WTC11 (cell line): Measurements from ENCODE around the gene NUP35. TPM values are rescaled to one million over a fixed set of nuclear protein-coding genes. Genes with fewer than 3 reads are reported as not detected.

Experiments used
- ATAC-seq: fragments of 200-7000 bp; cut with Tn5 transposase; 2 replicates; pipeline ENCODE4 v1.10.0; 2021; ENCODE audit warnings: mild to moderate bottlenecking, moderate library complexity
- CTCF ChIA-PET: fragments of 300-600 bp; sonication (Branson Sonifier 250); formaldehyde crosslinking; loops from one replicate; lab custom pipeline; 2021; ENCODE audit warnings: antibody characterized with exemption; lab: Charles Lee
- POLR2A ChIA-PET: fragments of 350-600 bp; sonication (Branson Sonifier 250); formaldehyde crosslinking; loops from one replicate; lab custom pipeline; 2021; ENCODE audit warnings: antibody characterized with exemption; lab: Charles Lee
- DNase-seq: peaks from one replicate; pipeline ENCODE4 v3.0.0; 2021; ENCODE audit warnings: low spot score
- H3K27ac Mint-ChIP-seq: 2 replicates; pipeline ENCODE4 v1.8.0; 2021; ENCODE audit warnings: mixed read lengths
- H3K27me3 Mint-ChIP-seq: 2 replicates; pipeline ENCODE4 v1.8.0; 2021; ENCODE audit warnings: low read depth, mild to moderate bottlenecking, moderate library complexity, mixed read lengths
- H3K36me3 Mint-ChIP-seq: 2 replicates; pipeline ENCODE4 v1.8.0; 2021; ENCODE audit warnings: mixed read lengths
- H3K4me1 Mint-ChIP-seq: 2 replicates; pipeline ENCODE4 v1.8.0; 2022; ENCODE audit warnings: mixed read lengths
- H3K4me3 Mint-ChIP-seq: 2 replicates; pipeline ENCODE4 v1.8.0; 2021; ENCODE audit warnings: mild to moderate bottlenecking, moderate library complexity, mixed read lengths
- H3K9me3 Mint-ChIP-seq: 2 replicates; pipeline ENCODE4 v1.8.0; 2021; ENCODE audit warnings: mixed read lengths
- EMX1 ChIP-seq: fragments of 250-450 bp; sonication (Bioruptor Pico); IDR thresholded peaks from 2 replicates; pipeline ENCODE4 v1.8.0; 2021; ENCODE audit warnings: mild to moderate bottlenecking
- FOXJ3 ChIP-seq: sonication (generic); formaldehyde crosslinking; IDR thresholded peaks from 2 replicates; pipeline ENCODE4 v1.9.0; 2021; ENCODE audit warnings: missing genetic modification reagents, mild to moderate bottlenecking, borderline replicate concordance
- JAZF1 ChIP-seq: fragments of 250-450 bp; sonication (Bioruptor Pico); IDR thresholded peaks from 2 replicates; pipeline ENCODE4 v1.9.0; 2021; ENCODE audit warnings: moderate library complexity, mild to moderate bottlenecking, inconsistent platforms
- NR2C2 ChIP-seq: sonication (generic); formaldehyde crosslinking; IDR thresholded peaks from 2 replicates; pipeline ENCODE4 v1.8.0; 2022; ENCODE audit warnings: mild to moderate bottlenecking, missing genetic modification reagents
- OVOL2 ChIP-seq: fragments of 250-450 bp; sonication (Bioruptor Pico); IDR thresholded peaks from 2 replicates; pipeline ENCODE4 v1.9.0; 2021; ENCODE audit warnings: mild to moderate bottlenecking, borderline replicate concordance
- SP1 ChIP-seq: sonication (generic); formaldehyde crosslinking; conservative IDR thresholded peaks from 2 replicates; pipeline ENCODE4 v1.8.1; 2022; ENCODE audit warnings: missing genetic modification reagents
- TCF7 ChIP-seq: sonication (generic); formaldehyde crosslinking; IDR thresholded peaks from 2 replicates; pipeline ENCODE4 v1.8.0; 2022; ENCODE audit warnings: mild to moderate bottlenecking, low read depth, missing genetic modification reagents, moderate library complexity
- TP53 ChIP-seq: sonication (generic); formaldehyde crosslinking; IDR thresholded peaks from 2 replicates; pipeline ENCODE4 v1.8.1; 2023; ENCODE audit warnings: mild to moderate bottlenecking, missing genetic modification reagents
- ZNF219 ChIP-seq: sonication (generic); formaldehyde crosslinking; IDR thresholded peaks from 2 replicates; pipeline ENCODE4 v1.8.0; 2023; ENCODE audit warnings: missing genetic modification reagents, mild to moderate bottlenecking, borderline replicate concordance
- ZNF396 ChIP-seq: fragments of 250-450 bp; sonication (Bioruptor Pico); IDR thresholded peaks from 2 replicates; pipeline ENCODE4 v1.8.0; 2021; ENCODE audit warnings: mild to moderate bottlenecking, moderate library complexity, borderline replicate concordance
- ZNF423 ChIP-seq: fragments of 250-450 bp; sonication (Bioruptor Pico); IDR thresholded peaks from 2 replicates; pipeline ENCODE4 v2.1.2; 2022; ENCODE audit warnings: mild to moderate bottlenecking, moderate library complexity
- ZNF671 ChIP-seq: fragments of 250-450 bp; sonication (Bioruptor Pico); IDR thresholded peaks from 2 replicates; pipeline ENCODE4 v1.8.0; 2021; ENCODE audit warnings: mild to moderate bottlenecking
- total RNA-seq: library from RNA; stranded (reverse); gene quantifications from 3 replicates; pipeline ENCODE4 v1.2.3, GENCODE V29; 2021
- TF ChIP-seq, protein P1 (sequence below): fragments of 250-450 bp; sonication (Bioruptor Pico); IDR thresholded peaks from 2 replicates; pipeline ENCODE4 v1.9.0; 2021; ENCODE audit warnings: mild to moderate bottlenecking
- TF ChIP-seq, protein P2 (sequence below): sonication (generic); formaldehyde crosslinking; IDR thresholded peaks from 2 replicates; pipeline ENCODE4 v1.8.0; 2022; ENCODE audit warnings: mild to moderate bottlenecking, missing genetic modification reagents
- TF ChIP-seq, protein P3 (sequence below): sonication (generic); formaldehyde crosslinking; IDR thresholded peaks from 2 replicates; pipeline ENCODE4 v1.8.1; 2022; ENCODE audit warnings: missing genetic modification reagents, borderline replicate concordance
- TF ChIP-seq, protein P4 (sequence below): sonication (generic); formaldehyde crosslinking; IDR thresholded peaks from 2 replicates; pipeline ENCODE4 v1.8.0; 2023; ENCODE audit warnings: missing genetic modification reagents, mild to moderate bottlenecking, borderline replicate concordance
- TF ChIP-seq, protein P5 (sequence below): fragments of 250-450 bp; sonication (Bioruptor Pico); conservative IDR thresholded peaks from 2 replicates; pipeline ENCODE4 v1.9.0; 2021; ENCODE audit warnings: mild to moderate bottlenecking

The NUP35 gene
- total RNA-seq, 1 experiment from 2014 or later: 39.5 TPM

DNA sequence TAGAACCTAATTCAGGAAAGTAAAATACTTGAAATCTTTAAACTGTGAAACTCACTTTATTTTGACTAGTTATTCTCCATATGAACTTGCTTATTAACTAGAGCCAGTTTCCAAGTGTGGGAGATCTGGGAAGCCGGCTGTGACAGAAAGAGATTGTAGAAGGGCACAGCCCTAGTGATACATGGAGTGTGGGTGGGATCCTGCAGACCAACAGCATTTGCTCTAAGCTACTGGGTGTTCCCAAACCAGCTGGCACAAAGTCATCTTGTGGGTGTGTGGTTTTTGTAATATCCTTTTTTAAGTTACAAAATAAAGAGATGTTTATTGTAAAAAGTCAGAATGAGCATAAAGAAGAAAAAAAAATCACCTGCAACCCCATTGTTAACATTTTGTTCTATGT is 42.3 kb upstream of the NUP35 start:
- Mint-ChIP-seq H3K9me3 (no peaks in the 10 kb centered on the region), H3K36me3 (no peaks in the 10 kb centered on the region), H3K27ac (no peak overlapping the region), H3K4me1 (peaks cover 21% of the 10 kb centered on the region), H3K4me3 (no peak overlapping the region), H3K27me3 (no peaks in the 10 kb centered on the region)
- ChIA-PET CTCF (interaction anchor here (4.8 kb wide), 1 partner anchor 12 kb away, joined by 27 read pairs; no protein-coding TSS in a partner anchor), POLR2A (interaction anchor here (0.7 kb wide), 1 partner anchor 26 kb away, joined by 3 read pairs; no protein-coding TSS in a partner anchor)
- TF ChIP-seq SP1 (CRISPR knock-in tag) (no peak), ZNF219 (CRISPR knock-in tag) (no peak), JAZF1 (CRISPR knock-in tag) (no peak), NR2C2 (CRISPR knock-in tag) (no peak)
- ATAC-seq (no peak), DNase-seq (no peak)

DNA sequence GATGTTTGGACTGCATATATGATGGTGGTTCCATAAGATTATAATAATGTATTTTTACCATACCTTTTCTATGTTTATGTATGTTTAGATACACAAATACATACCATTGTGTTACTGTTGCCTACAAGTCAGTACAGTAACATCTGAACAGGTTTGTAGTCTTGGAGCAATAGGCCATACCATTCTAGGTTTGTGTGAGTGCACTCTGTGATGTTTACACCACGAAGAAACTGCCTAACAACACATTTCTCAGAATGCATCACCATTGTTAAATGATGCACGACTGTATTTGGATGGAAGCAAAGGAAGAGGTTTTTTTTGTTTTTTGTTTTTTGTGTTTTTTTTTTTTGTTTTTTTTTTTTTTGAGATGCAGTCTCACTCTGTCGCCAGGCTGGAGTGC is 36.2 kb upstream of the NUP35 start:
- ChIA-PET CTCF (no interaction called here), POLR2A (no interaction called here)
- ATAC-seq (no peak), DNase-seq (no peak)
- no peaks in the 10 kb centered on the region for H3K27me3 Mint-ChIP-seq
- no peak overlapping the region for H3K27ac Mint-ChIP-seq
- H3K9me3 Mint-ChIP-seq: peaks cover 3% of the 10 kb centered on the region; the same call in 1 of the 2 replicates
- peaks cover 3% of the 10 kb centered on the region; the same call in 1 of the 2 replicates for H3K4me1 Mint-ChIP-seq
- no peaks in the 10 kb centered on the region for H3K36me3 Mint-ChIP-seq
- H3K4me3 Mint-ChIP-seq: no peak overlapping the region
- TF ChIP-seq ZNF396 (CRISPR knock-in tag) (no peak), FOXJ3 (CRISPR knock-in tag) (no peak), ZNF671 (CRISPR knock-in tag) (no peak), TCF7 (CRISPR knock-in tag) (no peak), OVOL2 (CRISPR knock-in tag) (no peak), ZNF423 (CRISPR knock-in tag) (no peak), TP53 (CRISPR knock-in tag) (no peak), EMX1 (CRISPR knock-in tag) (no peak)
- TF ChIP-seq, protein P1, sequence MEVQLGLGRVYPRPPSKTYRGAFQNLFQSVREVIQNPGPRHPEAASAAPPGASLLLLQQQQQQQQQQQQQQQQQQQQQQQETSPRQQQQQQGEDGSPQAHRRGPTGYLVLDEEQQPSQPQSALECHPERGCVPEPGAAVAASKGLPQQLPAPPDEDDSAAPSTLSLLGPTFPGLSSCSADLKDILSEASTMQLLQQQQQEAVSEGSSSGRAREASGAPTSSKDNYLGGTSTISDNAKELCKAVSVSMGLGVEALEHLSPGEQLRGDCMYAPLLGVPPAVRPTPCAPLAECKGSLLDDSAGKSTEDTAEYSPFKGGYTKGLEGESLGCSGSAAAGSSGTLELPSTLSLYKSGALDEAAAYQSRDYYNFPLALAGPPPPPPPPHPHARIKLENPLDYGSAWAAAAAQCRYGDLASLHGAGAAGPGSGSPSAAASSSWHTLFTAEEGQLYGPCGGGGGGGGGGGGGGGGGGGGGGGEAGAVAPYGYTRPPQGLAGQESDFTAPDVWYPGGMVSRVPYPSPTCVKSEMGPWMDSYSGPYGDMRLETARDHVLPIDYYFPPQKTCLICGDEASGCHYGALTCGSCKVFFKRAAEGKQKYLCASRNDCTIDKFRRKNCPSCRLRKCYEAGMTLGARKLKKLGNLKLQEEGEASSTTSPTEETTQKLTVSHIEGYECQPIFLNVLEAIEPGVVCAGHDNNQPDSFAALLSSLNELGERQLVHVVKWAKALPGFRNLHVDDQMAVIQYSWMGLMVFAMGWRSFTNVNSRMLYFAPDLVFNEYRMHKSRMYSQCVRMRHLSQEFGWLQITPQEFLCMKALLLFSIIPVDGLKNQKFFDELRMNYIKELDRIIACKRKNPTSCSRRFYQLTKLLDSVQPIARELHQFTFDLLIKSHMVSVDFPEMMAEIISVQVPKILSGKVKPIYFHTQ (CRISPR knock-in tag): no peak
- TF ChIP-seq, protein P2, sequence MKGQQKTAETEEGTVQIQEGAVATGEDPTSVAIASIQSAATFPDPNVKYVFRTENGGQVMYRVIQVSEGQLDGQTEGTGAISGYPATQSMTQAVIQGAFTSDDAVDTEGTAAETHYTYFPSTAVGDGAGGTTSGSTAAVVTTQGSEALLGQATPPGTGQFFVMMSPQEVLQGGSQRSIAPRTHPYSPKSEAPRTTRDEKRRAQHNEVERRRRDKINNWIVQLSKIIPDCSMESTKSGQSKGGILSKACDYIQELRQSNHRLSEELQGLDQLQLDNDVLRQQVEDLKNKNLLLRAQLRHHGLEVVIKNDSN (CRISPR knock-in tag): no peak
- TF ChIP-seq, protein P3, sequence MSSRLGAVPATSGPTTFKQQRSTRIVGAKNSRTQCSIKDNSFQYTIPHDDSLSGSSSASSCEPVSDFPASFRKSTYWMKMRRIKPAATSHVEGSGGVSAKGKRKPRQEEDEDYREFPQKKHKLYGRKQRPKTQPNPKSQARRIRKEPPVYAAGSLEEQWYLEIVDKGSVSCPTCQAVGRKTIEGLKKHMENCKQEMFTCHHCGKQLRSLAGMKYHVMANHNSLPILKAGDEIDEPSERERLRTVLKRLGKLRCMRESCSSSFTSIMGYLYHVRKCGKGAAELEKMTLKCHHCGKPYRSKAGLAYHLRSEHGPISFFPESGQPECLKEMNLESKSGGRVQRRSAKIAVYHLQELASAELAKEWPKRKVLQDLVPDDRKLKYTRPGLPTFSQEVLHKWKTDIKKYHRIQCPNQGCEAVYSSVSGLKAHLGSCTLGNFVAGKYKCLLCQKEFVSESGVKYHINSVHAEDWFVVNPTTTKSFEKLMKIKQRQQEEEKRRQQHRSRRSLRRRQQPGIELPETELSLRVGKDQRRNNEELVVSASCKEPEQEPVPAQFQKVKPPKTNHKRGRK (CRISPR knock-in tag): no peak
- TF ChIP-seq, protein P4, sequence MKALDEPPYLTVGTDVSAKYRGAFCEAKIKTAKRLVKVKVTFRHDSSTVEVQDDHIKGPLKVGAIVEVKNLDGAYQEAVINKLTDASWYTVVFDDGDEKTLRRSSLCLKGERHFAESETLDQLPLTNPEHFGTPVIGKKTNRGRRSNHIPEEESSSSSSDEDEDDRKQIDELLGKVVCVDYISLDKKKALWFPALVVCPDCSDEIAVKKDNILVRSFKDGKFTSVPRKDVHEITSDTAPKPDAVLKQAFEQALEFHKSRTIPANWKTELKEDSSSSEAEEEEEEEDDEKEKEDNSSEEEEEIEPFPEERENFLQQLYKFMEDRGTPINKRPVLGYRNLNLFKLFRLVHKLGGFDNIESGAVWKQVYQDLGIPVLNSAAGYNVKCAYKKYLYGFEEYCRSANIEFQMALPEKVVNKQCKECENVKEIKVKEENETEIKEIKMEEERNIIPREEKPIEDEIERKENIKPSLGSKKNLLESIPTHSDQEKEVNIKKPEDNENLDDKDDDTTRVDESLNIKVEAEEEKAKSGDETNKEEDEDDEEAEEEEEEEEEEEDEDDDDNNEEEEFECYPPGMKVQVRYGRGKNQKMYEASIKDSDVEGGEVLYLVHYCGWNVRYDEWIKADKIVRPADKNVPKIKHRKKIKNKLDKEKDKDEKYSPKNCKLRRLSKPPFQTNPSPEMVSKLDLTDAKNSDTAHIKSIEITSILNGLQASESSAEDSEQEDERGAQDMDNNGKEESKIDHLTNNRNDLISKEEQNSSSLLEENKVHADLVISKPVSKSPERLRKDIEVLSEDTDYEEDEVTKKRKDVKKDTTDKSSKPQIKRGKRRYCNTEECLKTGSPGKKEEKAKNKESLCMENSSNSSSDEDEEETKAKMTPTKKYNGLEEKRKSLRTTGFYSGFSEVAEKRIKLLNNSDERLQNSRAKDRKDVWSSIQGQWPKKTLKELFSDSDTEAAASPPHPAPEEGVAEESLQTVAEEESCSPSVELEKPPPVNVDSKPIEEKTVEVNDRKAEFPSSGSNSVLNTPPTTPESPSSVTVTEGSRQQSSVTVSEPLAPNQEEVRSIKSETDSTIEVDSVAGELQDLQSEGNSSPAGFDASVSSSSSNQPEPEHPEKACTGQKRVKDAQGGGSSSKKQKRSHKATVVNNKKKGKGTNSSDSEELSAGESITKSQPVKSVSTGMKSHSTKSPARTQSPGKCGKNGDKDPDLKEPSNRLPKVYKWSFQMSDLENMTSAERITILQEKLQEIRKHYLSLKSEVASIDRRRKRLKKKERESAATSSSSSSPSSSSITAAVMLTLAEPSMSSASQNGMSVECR (CRISPR knock-in tag): no peak
- TF ChIP-seq, protein P5, sequence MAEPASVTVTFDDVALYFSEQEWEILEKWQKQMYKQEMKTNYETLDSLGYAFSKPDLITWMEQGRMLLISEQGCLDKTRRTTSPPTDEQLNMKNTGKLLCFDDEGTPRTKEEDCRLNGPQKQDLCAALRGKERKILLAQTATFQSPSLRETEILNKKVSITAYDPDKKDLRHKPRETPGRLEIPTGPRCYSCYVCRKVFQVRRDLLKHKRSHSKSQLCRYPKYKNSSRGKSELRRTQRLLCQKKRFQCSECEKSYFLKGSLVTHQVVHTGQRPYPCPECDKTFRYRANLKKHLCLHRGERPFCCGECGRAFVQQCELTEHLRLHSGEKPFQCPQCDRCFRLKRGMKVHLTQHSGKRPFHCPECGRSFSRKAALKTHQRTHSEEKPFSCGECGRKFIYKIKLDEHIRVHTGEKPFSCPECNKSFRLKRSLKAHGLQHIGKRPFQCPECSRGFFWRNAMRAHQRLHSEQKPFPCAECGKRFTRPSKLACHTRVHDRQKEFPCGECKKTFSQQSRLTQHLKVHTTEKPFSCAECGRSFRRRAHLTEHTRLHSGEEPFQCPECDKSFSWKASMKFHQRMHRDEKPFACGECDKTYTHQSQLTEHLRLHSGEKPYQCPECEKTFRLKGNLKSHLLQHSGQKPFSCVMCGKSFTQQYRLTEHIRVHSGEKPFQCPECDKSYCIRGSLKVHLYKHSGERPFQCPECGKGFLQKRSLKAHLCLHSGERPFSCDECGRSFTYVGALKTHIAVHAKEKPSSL (CRISPR knock-in tag): no peak
